Duodenal mucosa (tissue), 2 donors: ENCODE results near the gene MYH11.

Experiments used
- H3K27ac ChIP-seq: one replicate; pipeline ENCODE4 v1.7.0; 2013; ENCODE audit warnings: low read depth, low read length
- H3K27me3 ChIP-seq, 2 donors: one replicate each; pipeline ENCODE4 v1.7.0; 2013; ENCODE audit warnings: low read length in 2 of 2, control low read depth in 1 of 2; ENCODE audit not compliant: insufficient read depth in 2 of 2, control insufficient read depth in 1 of 2
- H3K36me3 ChIP-seq, 2 donors: one replicate each; pipeline ENCODE4 v1.7.0; 2013; ENCODE audit warnings: low read length in 2 of 2, control low read depth in 1 of 2; ENCODE audit not compliant: insufficient read depth in 2 of 2, control insufficient read depth in 1 of 2
- H3K4me1 ChIP-seq, 2 donors: one replicate each; pipeline ENCODE4 v1.7.0; 2013; ENCODE audit warnings: low read length in 2 of 2, control low read depth in 1 of 2; ENCODE audit not compliant: insufficient read depth in 2 of 2, control insufficient read depth in 1 of 2
- H3K4me3 ChIP-seq, 2 donors: one replicate each; pipeline ENCODE4 v1.7.0; 2013; ENCODE audit warnings: low read length in 2 of 2, low read depth in 1 of 2
- H3K9ac ChIP-seq, 2 donors: one replicate each; pipeline ENCODE4 v1.7.0; 2013; ENCODE audit warnings: low read length in 2 of 2, low read depth in 1 of 2
- H3K9me3 ChIP-seq, 2 donors: one replicate each; pipeline ENCODE4 v1.7.0; 2013; ENCODE audit warnings: low read length in 2 of 2, control low read depth in 1 of 2; ENCODE audit not compliant: control insufficient read depth in 1 of 2

Gene MYH11

GRCh38 chr16:15894571-15895374, 37.9 kb upstream of the MYH11 start:
- Histone ChIP-seq H3K9ac (no peak overlapping the region), H3K27me3 (no peaks in the 10 kb centered on the region), H3K4me3 (no peak overlapping the region), H3K9me3 (no peaks in the 10 kb centered on the region), H3K27ac (no peak overlapping the region), H3K4me1 (peaks cover 0 to 3% of the 10 kb centered on the region in 2 donors), H3K36me3 (no peaks in the 10 kb centered on the region)

- no peak overlapping the region for H3K4me3 ChIP-seq
- no peak overlapping the region for H3K9ac ChIP-seq
- H3K36me3 ChIP-seq = no peaks in the 10 kb centered on the region
- no peaks in the 10 kb centered on the region for H3K9me3 ChIP-seq
- no peaks in the 10 kb centered on the region for H3K27me3 ChIP-seq
- H3K4me1 ChIP-seq = peaks cover 11 to 15% of the 10 kb centered on the region in 2 donors
- no peak overlapping the region for H3K27ac ChIP-seq
Measured at GRCh38 chr16:15891508-15891907, 34.7 kb upstream of the MYH11 start.

DNA sequence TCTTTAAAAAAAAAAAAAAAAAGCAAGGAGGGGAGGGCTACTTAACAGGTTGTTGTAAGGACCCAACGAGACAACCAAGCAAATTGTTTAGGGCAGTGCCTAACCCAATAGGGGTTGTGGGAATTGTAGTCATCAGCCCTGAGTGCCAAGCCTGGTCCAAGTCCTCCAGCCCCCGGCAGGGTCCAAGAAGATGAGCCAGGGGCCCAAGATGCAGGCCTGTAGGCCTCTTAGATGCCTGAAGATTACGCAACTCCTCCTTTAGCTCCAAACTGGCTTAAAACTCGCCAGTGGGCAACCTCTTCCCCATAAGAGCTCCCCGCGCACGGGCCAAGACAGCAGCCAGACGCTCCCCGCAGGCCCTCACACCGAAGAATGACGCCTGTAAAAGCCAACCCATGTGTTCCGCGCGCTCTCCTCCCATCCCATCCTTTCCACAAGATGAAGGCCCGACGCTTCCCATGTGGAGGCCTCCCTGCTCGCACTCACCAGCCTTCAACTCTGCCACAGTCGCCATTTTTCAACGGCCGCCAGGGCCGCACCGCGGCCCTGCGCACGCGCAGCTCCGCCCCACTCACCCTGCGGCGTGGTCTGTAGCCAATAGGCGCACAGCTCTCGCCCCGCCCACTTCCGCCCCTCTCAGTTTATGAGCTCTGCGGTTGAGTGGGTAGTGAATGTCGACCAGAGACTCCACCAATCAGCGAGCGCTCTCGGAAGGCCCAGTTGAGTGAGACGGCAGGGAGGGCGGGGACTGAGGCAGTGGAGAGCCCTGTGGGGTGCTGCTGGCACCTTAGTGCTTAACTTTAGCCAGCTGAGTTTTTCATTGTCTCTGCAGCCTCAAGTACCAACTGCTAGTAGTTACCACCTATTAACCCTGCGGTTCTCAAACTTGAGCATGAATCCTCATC, 31.5 kb upstream of the MYH11 start, which contains the start of gene CEP20:
Gene CEP20 (minus strand): TSS at position 532 of the 905 bp plus-strand sequence. CDS start 18 bp downstream, at position 514.
- no peaks in the 10 kb centered on the region for H3K9me3 ChIP-seq
- H3K9ac ChIP-seq = peak within 1 kb of the TSS; percentile 89 to 95
- no peaks in the 10 kb centered on the region for H3K27me3 ChIP-seq
- peak within 1 kb of the TSS; percentile 91 to 98 for H3K4me3 ChIP-seq
- H3K36me3 ChIP-seq = peaks cover 0 to 6% of the 10 kb centered on the region in 2 donors
- peaks cover 11 to 15% of the 10 kb centered on the region in 2 donors for H3K4me1 ChIP-seq
- peak within 1 kb of the TSS; percentile 64 for H3K27ac ChIP-seq

DNA sequence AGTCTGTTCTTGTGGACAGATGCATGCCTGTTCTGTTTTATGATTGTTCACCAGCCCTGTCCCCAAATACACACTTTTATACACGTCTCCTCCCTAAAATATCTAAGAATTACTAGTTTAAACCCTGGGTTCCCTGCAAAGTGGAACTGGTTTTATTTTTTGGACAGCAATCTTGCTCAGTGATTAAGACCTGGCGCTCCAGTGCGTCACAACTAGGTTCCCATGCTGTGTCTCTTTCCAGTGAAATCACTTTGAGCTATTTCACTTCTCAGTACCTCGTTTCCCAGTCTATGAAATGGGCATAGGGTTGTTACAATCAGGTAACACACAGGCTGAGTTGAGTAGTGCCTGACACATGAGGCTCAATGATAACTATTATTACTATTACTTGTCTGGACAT, 30.5 kb upstream of the MYH11 start:
- Histone ChIP-seq H3K27me3 (no peaks in the 10 kb centered on the region), H3K4me3 (peak overlapping the region; percentile 91 to 98), H3K36me3 (peaks cover 0 to 10% of the 10 kb centered on the region in 2 donors), H3K9ac (peak overlapping the region in 1 of 2 donors; percentile 95), H3K4me1 (peaks cover 11 to 15% of the 10 kb centered on the region in 2 donors), H3K27ac (no peak overlapping the region), H3K9me3 (no peaks in the 10 kb centered on the region)

- peaks cover 11 to 15% of the 10 kb centered on the region in 2 donors for H3K4me1 ChIP-seq
- H3K27me3 ChIP-seq = no peaks in the 10 kb centered on the region
- no peak overlapping the region for H3K4me3 ChIP-seq
- peaks cover 0 to 18% of the 10 kb centered on the region in 2 donors for H3K36me3 ChIP-seq
- H3K9me3 ChIP-seq = no peaks in the 10 kb centered on the region
- H3K9ac ChIP-seq = no peak overlapping the region
- H3K27ac ChIP-seq = no peak overlapping the region
Measured at GRCh38 chr16:15886078-15886477, 29.2 kb upstream of the MYH11 start.

GRCh38 chr16:15885560-15886001, 28.8 kb upstream of the MYH11 start:
- Histone ChIP-seq H3K9me3 (no peaks in the 10 kb centered on the region), H3K27ac (no peak overlapping the region), H3K36me3 (peaks cover 0 to 20% of the 10 kb centered on the region in 2 donors), H3K4me3 (no peak overlapping the region), H3K27me3 (no peaks in the 10 kb centered on the region), H3K9ac (no peak overlapping the region), H3K4me1 (peaks cover 11 to 15% of the 10 kb centered on the region in 2 donors)

DNA sequence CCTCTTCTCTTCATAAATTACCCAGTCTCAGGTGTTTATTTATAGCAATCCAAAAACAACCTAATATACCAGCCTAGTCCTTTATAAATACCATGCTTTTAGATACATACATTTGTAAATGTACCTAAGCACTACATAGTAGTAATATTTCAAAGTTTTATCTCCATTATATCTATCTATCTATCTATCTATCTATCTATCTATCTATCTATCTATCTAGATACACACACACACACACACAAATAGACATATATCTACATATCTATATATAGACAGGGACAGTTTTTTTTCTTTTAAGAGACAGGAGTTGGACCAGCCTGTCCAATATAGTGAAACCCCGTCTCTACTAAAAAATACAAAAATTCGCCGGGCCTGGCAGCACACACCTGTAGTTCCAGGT, 25.7 kb upstream of the MYH11 start:
- Histone ChIP-seq H3K27ac (no peak overlapping the region), H3K36me3 (peaks cover 3 to 28% of the 10 kb centered on the region in 2 donors), H3K9ac (no peak overlapping the region), H3K4me3 (no peak overlapping the region), H3K9me3 (no peaks in the 10 kb centered on the region), H3K27me3 (no peaks in the 10 kb centered on the region), H3K4me1 (peaks cover 5 to 6% of the 10 kb centered on the region in 2 donors)

DNA sequence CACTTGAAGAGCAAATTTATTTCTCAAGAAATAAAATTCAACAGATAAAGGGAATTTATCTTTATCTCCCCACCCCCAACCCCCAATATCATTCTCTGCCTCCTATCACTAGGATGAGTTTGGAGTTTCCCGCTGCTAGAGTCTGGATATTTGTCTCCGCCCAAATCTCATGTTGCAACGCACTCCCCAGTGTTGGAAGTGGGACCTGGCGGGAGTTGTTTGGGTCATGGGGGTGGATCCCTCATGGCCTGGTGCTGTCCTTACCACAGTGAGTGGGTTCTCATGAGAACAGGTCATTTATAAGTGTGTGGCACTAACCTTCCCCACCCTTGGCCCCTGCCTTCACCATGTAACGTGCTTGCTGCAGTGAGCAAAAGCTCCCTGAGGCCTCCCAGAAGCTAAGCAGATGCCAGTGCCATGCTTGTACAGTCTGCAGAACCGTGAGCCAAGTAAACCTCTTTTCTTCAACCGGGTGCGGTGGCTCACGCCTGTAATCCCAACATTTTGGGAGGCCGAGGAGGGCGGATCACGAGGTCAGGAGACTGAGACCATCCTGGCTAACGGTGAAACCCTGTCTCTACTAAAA, 25.1 kb upstream of the MYH11 start:
- H3K4me3 ChIP-seq = no peak overlapping the region

GRCh38 chr16:15880434-15881308, 23.8 kb upstream of the MYH11 start:
- no peaks in the 10 kb centered on the region for H3K4me1 ChIP-seq
- H3K27me3 ChIP-seq = no peaks in the 10 kb centered on the region
- H3K27ac ChIP-seq = no peak overlapping the region
- peaks cover 3 to 40% of the 10 kb centered on the region in 2 donors for H3K36me3 ChIP-seq
- no peak overlapping the region for H3K4me3 ChIP-seq
- H3K9me3 ChIP-seq = no peaks in the 10 kb centered on the region
- no peak overlapping the region for H3K9ac ChIP-seq

More for the DNA sequence above, 25.1 kb upstream of the MYH11 start:
- H3K4me1 ChIP-seq = no peaks in the 10 kb centered on the region
- H3K36me3 ChIP-seq = peaks cover 3 to 34% of the 10 kb centered on the region in 2 donors
- H3K27me3 ChIP-seq = no peaks in the 10 kb centered on the region
- no peak overlapping the region for H3K9ac ChIP-seq
- H3K9me3 ChIP-seq = no peaks in the 10 kb centered on the region
- no peak overlapping the region for H3K27ac ChIP-seq
